ENCODE data around the gene MAZ.
"Not testable (repeated sequence)": the region's sequence is repeated elsewhere in the genome, so short reads cannot be mapped to it uniquely, and the experiment has no call there.

The MAZ gene

DNA sequence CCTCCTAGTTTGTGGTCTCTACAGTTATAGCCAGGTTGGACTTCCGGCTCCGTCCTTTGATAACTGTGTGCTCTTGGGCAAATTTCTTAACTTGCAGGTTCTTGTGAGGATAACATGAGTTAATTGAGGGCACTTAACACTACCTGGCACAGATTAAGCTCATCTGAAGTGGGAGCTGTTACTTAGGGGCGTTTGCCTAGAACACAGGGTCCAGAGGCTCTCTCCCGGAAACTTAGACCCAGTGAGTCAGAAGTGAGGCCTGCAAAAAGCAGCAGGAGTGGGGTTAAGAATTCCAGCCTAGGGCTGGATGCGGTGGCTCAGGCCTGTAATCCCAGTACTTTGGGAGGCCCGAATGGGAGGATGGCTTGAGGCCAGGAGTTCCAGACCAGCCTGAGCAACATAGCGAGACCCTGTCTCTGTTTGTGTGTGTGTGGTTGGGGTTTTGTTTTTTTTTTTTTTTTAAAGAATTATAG lies 15.3 kb downstream of the MAZ start:
- DNase-seq (ENCODE audit: low read depth in 1 of 2, low spot score in 1 of 2), result no peak

DNA sequence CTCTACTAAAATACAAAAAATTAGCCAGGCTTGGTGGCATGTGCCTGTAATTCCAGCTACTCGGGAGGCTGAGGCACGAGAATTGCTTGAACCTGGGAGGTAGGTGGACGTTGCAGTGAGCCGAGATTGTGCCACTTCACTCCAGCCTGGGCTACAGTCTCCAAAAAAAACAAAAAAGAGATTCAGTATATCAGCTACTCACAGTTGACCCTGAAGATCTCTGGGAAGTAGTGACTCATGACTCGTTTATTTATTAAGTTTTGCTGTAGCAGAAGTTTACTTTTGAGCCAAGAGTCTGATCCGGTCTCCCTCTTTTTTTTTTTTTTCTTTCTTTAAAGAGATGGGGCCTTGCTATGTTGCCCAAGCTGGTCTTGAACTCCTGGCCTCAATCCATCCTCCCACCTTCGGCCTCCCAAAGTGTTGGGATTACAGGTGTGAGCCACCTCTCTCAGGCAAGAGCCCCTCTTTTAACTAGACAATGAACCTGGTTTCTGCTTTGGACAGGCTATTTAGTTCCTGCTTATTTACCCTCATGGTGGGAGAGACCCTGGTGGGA lies 18.3 kb downstream of the MAZ start:
- DNase-seq (ENCODE audit: low read depth in 1 of 2, low spot score in 1 of 2), result no peak

DNA sequence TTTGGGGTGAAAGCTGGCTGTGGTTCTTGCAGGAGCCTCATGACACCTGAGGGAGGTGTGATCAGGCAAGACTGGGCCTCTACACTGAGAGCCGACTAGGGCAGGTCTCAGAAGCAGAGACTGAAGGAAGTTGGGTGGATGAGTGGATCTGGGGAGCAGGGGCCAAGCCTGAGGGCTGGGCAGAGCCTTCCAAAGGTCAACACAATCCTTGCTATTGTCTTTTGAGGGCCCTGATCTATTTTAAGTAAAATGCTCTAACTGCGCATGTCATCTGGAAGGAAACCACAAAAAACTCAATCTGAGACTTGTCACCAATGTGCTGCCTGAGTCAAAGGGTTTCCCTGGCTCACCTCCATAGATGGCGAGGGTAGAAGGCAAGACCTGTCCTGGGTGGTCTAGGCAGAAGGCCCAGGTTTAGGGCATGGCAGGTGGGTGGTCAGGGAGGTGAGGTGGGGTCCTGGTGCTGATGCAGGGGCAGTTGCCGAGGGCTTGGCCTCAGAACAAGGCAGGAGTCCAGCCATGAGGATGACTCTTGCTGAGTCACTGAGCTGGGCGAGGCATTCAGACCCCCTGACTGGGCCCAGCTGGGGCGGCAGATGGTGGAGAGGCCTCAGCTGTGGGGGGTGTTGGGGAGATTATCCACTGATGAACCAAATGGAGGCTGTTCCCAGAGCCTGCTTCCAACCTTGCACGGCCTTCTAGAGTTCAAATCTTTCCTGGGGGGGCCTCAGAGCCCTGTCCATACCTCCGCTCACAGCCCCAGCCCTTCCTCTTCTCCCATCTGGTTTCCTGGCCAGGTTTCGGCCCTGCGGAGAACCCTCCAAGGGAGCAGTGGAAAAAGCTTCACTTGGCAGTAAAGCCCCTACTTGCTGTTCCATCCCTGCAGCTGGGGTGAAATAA lies 19.1 kb downstream of the MAZ start:
- no peak for DNase-seq (ENCODE audit: low read depth in 1 of 2, low spot score in 1 of 2)

DNA sequence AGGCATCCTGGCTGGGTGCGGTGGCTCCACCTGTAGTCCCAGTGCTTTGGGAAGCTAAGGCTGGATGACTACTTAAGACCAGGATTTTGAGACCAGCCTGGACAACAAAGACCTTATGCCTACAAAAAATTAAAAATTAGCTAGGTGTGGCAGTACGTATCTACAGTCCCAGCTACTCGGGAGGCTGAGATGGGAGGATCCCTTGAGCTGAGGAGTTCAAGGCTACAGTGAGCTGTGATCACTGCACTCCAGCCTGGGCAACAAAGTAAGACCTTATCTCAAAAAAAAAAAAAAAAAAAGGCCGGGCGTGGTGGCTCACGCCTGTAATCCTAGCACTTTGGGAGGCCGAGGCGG lies 20.0 kb downstream of the MAZ start:
- DNase-seq (ENCODE audit: low read depth in 1 of 2, low spot score in 1 of 2), result no peak

DNA sequence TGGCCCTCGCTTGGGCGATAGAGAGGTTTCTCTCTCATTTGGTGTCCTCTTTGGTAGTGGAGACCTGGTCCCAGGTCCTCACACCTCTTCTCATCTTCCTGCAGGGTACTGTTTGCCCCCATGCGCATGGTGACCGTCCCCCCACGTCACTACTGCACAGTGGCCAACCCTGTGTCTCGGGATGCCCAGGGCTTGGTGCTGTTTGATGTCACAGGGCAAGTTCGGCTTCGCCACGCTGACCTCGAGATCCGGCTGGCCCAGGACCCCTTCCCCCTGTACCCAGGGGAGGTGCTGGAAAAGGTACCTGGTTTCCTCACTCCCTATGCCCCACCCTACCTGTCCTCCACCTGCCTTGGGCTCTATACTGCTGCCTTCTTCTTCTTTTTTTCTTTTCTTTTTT lies 24.4 kb downstream of the MAZ start:
- DNase-seq (ENCODE audit: low read depth in 1 of 2, low spot score in 1 of 2), result no peak

DNA sequence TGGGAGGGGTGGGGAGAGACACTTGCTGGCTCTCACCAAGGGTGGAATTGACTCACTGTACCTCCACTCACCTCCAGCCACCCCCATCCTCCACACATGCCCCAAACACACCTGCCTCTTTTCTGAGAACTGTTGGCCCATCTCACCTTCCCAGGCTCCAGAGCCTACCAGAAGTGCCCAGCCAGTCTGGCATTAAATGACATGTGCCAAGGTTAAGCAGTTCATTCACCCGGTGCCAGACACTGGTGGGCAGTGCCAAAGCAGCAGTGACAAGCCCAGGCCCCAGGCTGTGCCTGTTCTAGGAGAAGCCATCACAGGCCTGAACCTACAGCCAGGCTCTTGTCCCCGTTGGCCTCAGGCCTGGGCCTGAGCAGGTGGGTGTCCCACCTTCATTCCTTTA lies 25.2 kb downstream of the MAZ start:
- no peak for DNase-seq (ENCODE audit: low read depth in 1 of 2, low spot score in 1 of 2)

DNA sequence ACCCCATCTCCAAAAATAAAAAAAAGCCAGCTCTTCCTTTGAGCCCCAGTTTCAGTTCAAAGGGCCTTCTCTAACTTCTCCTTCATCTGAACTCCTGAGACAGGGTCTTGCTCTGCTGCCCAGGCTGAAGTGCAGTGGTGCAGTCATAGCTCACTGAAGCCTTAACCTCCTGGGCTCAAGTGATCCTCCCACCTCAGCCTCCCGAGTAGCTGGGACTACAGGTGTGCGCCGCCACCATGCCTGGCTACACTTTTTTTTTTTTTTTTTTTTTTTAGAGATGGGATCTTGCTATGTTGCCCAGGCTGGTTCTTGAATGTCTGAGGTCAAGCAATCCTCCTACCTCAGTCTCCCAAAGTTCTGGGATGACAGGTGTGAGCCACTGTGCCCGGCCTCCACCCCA lies 26.9 kb downstream of the MAZ start:
- not testable (repeated sequence) for DNase-seq (ENCODE audit: low read depth in 1 of 2, low spot score in 1 of 2)

DNA sequence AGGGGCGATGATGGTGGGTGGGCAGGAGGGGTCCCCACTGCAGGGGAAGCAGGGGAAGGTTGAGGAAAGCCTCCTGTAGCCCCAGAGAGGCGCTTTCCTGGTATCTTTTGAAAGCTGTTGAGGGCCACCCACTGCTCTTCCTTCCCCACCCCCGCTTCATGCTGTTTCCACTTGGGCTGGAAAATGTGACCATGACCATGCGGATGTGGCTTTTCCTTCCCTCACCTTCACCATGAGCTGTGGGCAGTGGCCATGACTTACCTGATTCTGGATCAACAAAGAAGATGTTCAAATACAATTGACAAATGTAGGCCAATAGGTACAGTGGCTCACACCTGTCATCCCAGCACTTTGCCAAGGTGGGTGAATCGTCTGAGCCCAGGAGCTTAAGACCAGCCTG lies 27.8 kb downstream of the MAZ start:
- DNase-seq (ENCODE audit: low read depth in 1 of 2, low spot score in 1 of 2), result no peak

DNA sequence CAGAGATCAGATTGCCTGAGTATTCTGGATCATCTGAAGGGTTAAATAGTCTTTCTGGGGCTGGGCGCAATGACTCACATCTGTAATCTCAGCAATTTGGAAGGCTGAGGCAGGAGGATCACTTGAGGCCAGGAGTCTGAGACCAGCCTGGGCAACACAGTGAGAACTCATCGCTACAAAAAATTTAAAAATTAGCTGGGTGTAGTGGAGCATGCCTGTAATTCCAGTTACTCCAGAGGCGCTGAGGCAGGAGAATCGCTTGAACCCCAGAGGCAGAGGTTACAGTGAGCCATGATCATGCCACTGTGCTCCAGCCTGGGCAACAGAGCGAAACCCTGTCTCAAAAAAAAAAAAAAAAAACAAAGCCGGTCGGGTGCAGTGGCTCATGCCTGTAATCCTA lies 29.6 kb downstream of the MAZ start:
- no peak for DNase-seq (ENCODE audit: low read depth in 1 of 2, low spot score in 1 of 2)

DNA sequence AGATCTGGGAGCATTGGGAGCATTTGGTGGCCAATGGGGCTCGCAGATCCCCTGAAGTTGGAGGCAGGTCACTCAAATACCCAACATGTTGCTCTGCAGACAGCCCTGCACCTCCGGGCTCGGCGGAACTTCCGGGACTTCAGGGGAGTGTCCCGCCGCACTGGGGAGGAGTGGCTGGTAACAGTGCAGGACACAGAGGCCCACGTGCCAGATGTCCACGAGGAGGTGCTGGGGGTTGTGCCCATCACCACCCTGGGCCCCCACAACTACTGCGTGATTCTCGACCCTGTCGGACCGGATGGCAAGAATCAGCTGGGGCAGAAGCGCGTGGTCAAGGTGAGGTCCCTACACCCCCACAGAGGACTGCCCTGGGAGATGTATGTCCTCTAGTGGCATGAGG lies 30.3 kb downstream of the MAZ start:
- no peak for DNase-seq (ENCODE audit: low read depth in 1 of 2, low spot score in 1 of 2)

DNA sequence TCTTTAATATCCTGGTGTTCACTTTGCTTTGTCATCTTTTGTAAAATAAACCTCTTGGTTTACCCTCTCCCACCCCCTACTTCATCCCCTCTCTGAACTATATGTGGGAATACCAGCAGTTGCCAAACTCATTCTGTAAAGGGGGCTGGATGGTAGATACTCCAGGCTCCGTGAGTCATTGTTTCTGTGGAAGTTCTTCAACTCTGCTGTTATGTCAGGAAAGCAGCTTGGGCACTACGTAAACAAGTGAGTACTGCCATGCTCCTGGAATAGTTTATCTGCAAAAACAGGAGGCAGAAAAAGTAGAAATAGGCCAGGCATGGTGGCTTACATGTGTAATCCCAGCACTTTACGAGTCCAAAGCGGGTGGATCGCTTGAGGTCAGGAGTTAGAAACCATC lies 31.5 kb downstream of the MAZ start:
- no peak for DNase-seq (ENCODE audit: low read depth in 1 of 2, low spot score in 1 of 2)

DNA sequence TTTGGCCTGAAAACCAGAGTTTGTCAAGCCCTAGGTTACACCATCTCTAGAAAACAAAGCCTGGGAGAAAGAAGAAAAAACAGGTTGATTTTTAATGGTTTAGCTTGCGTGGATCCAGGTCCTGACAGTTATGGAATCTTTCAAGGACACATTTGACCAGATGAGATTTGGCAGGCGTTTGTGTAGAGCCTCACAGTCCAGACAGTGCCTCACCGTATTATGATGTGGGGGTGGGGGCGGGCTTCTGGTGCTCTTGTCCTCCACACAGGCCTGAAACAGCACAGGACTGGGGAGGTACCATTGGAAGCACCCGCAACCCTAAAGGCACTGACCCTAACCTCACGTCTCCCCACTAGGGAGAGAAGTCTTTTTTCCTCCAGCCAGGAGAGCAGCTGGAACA lies 33.5 kb downstream of the MAZ start:
- DNase-seq (ENCODE audit: low read depth in 1 of 2, low spot score in 1 of 2), result no peak

DNA sequence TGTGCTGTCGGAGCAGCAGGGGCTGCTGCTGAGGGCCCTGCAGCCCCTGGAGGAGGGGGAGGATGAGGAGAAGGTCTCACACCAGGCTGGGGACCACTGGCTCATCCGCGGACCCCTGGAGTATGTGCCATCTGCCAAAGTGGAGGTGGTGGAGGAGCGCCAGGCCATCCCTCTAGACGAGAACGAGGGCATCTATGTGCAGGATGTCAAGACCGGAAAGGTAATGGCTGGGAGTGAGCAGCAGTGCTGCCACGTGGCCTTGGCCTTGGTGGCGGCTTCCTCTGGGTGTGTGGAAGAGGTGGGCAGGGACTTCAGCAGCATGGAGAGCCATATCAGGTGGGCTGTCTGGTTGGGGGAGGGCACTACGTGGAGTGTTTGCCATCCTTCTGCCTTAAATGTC lies 33.9 kb downstream of the MAZ start:
- no peak for DNase-seq (ENCODE audit: low read depth in 1 of 2, low spot score in 1 of 2)

DNA sequence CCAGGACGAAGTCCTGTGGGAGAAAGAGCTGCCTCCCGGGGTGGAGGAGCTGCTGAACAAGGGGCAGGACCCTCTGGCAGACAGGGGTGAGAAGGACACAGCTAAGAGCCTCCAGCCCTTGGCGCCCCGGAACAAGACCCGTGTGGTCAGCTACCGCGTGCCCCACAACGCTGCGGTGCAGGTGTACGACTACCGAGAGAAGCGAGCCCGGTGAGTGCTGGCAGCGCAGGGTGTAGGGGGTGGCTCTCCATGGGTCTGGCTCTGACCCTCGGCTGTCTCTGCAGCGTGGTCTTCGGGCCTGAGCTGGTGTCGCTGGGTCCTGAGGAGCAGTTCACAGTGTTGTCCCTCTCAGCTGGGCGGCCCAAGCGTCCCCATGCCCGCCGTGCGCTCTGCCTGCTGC lies 35.3 kb downstream of the MAZ start:
- DNase-seq (ENCODE audit: low read depth in 1 of 2, low spot score in 1 of 2), result no peak

DNA sequence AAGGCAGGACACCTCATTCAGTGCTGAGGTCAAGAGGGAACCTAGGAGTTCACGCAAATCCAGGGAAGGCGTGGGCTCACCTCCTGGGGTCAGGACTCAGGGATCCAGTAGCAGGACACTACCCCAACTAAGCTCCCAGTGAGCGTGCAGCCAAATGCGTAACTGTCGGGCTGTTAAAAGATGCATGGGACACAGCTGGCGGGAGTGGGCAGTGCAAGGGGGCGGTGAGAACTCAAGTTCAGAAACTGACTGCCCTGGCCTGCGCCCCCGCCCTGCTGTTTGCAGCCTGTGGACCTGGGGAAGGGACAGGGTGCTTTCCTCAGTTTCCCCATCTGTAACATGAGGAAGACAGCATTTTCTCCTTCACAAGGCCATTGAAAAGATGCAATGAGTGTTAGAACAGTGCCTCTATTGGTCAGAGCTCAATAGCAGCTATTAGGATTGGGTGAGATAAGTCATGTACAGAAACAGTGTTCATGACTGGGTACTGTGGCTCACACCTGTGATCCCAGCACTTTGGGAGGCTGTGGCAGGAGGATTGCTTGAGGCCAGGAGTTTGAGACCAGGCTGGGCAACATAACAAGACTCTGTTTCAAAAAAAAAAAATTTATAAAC lies 36.5 kb downstream of the MAZ start:
- no peak for DNase-seq (ENCODE audit: low read depth in 1 of 2, low spot score in 1 of 2)

DNA sequence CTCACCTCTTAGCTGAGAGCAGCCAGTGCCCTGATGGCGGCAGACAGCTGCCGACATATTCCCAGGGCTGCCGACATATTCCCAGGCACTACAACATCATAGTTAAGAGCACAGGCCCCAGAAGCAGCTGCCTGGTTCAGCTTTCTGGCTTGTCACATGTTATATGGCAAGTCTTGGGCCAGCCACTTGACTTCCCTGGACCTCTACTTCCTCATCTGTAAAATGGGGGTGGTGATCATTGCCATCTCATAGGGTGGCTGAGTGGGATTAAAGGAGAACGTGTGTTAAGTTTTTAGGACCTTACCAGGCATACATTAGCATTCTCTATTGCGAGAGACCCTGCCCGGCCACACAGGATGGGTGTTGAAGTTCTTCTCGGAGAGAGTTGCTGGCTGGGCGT lies 37.6 kb downstream of the MAZ start:
- DNase-seq (ENCODE audit: low read depth in 1 of 2, low spot score in 1 of 2), result no peak

DNA sequence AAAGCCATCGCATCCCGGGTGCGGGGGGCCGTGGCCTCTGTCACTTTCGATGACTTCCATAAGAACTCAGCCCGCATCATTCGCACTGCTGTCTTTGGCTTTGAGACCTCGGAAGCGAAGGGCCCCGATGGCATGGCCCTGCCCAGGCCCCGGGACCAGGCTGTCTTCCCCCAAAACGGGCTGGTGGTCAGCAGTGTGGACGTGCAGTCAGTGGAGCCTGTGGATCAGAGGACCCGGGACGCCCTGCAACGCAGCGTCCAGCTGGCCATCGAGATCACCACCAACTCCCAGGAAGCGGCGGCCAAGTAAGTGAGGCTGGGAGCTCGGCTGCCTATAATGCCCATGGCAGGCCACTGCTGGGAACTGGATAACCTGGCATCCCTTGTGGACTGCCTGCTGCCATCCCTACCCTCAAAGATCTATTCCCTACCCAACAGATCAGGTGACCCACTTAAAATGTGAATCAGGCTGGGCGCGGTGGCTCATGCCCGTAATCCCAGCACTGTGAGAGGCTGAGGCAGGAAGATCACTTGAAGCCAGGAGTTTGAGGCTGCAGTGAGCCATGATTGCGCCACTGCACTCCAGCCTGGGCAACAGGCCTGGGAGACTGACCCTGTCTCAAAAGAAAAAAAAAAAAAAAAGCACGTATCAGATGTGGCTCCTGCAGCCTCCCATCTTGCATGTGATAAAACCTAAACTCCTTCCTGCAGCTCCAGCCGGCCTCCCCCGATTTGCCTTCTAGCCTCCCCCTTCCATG lies 38.4 kb downstream of the MAZ start:
- no peak for DNase-seq (ENCODE audit: low read depth in 1 of 2, low spot score in 1 of 2)

DNA sequence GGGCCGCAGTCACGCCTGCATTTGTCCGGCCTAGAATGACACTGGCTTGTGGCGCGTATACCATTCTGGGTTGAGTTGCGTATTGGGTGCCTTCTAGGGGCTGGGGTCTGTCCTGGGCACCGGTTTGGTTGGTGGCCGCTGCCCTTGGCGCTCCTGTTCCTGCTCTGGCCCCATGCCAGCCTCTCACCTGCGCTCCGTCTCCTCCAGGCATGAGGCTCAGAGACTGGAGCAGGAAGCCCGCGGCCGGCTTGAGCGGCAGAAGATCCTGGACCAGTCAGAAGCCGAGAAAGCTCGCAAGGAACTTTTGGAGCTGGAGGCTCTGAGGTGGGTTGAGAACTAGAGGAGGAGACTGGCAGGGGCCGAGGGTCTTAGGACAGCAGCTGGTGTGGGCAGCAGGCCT lies 39.3 kb downstream of the MAZ start:
- no peak for DNase-seq (ENCODE audit: low read depth in 1 of 2, low spot score in 1 of 2)

DNA sequence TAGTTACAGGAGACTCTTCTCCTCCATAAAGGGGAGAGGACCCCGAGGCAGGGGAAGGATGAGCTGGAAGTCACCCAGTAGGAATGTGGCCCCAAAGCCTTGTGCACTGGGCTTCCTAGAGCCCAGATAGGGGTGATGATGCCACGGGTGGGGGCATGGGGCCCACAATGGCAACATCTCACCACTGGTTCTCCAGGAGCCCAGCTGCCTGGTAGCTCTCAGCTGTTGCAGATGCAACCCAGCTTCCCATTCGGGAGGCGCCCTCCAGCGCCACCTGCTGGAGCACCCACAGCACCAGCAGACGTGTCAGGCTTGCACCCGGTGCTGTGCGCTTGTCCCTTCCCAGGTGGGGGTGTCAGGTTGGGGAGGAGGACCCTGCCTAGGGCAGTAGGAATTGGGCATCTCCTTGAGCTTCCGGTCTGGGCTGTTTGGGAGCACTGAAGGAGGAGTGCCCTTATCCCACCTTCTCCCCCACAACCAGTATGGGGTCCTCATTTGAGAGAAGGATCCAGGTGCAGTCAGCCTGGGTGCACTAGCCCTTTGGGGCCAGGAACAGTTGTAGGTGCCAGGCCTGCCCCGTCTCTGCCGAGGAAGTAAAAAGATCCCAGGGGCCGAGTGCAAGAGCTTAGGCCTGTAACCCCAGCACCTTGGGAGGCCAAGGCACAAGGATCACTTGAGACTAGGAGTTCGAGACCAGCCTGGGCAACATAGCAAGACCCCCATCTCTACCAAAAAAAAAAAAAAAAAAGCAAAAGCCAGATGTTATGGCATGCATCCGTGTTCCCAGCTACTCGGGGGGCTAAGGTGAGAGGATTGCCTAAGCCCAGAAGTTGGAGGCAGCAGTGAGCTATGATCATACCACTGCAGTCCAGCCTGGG lies 42.3 kb downstream of the MAZ start:
- DNase-seq (ENCODE audit: low read depth in 1 of 2, low spot score in 1 of 2), result peak; percentile 59 to 79

DNA sequence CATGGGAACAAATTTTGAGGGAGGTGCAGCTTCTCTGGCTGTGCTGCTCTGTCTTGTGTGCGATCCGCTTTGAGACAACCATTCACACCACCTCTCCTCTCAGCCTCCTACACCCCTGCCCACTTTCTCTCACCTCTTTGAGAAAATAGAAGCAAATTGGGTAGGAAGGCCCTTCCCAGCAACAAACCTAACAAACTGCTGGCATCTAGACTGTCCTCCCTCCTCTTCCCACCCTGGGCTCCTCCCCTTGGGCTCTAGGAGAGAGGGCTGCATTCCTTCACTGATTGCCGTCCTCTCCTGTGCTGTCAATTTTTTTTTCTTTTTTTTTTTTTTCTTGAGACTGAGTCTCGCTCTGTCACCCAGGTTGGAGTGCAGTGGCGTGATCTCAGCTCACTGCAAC lies 43.2 kb downstream of the MAZ start:
- no peak for DNase-seq (ENCODE audit: low read depth in 1 of 2, low spot score in 1 of 2)

DNA sequence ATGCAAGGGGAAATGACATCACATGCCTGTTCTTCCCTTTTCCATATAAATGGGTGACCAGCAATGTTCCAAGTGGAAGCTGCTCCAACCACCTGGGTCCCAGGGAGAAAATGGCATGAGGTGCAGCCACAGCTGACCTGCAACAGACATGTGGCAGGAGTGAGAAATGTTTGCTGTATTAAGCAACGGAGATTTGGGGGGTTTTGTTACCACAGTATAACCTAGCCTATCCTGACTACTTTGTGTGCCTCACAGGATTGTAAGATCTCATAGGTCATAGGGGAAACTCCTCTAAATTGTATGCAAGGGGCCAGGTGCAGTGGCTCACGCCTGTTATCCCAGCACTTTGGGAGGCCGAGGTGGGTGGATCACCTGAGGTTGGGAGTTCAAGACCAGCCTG lies 44.7 kb downstream of the MAZ start:
- DNase-seq (ENCODE audit: low read depth in 1 of 2, low spot score in 1 of 2), result no peak
